ENCODE measurements around the gene OLFML2A. TPM values are rescaled to one million over a fixed set of nuclear protein-coding genes. Genes with fewer than 3 reads are reported as not detected.
A peak's percentile ranks its signal among the peaks of the same experiment; 100 is the strongest.

OLFML2A gene
- total and polyA plus RNA-seq, 2 of the 4 experiments (the other 2 are of a cell fraction) = 2.0 to 5.9 TPM

GRCh38 chr9:124741149-124741548, 35.8 kb upstream of the OLFML2A start:
- H3K4me2 ChIP-seq (ENCODE audit: low read depth, low read length) = no peak overlapping the region
- ATAC-seq (ENCODE audit: low read depth) = no peak
- H2AK9ac ChIP-seq (replicated peaks; ENCODE audit: low read depth, low read length, poor library complexity) = no peak overlapping the region
- H3K27me3 ChIP-seq (ENCODE audit: control insufficient read depth, insufficient read depth, low read length) = no peaks in the 10 kb centered on the region
- H3K9ac ChIP-seq (ENCODE audit: low read depth, low read length) = no peak overlapping the region
- H3K4ac ChIP-seq (ENCODE audit: low read depth, low read length) = no peak overlapping the region
- no TSS peak for BruUV-seq (replicated peaks)
- no peak overlapping the region for H4K8ac ChIP-seq (ENCODE audit: low read depth in 2 of 2, low read length in 2 of 2)
- no peaks in the 10 kb centered on the region for H4K20me1 ChIP-seq (ENCODE audit: insufficient read depth, low read length)
- no peak overlapping the region for H2AK5ac ChIP-seq (ENCODE audit: low read depth, low read length)
- H3K27ac ChIP-seq (ENCODE audit: insufficient read depth, low read length) = no peak overlapping the region
- no peak overlapping the region for H3K56ac ChIP-seq (ENCODE audit: extremely low read depth, insufficient read depth, low read length)
- no peak overlapping the region for H4K91ac ChIP-seq (ENCODE audit: insufficient read depth, low read depth, low read length)
- H3K18ac ChIP-seq (ENCODE audit: low read depth, low read length) = no peak overlapping the region
- H4K5ac ChIP-seq (ENCODE audit: low read depth, low read length) = no peak overlapping the region
- in situ Hi-C loops (cut with MboI; ENCODE audit: low sequenced_read_pairs) (no loop called here), intact Hi-C loops (cut with micrococcal nuclease) (no loop called here), dilution Hi-C loops (cut with HindIII; ENCODE audit: low sequenced_read_pairs, unreplicated experiment) (no loop called here)
- H2AFZ ChIP-seq (replicated peaks; ENCODE audit: low read length, poor library complexity) = no peak overlapping the region
- no peak overlapping the region for H2BK5ac ChIP-seq (ENCODE audit: low read depth, low read length, poor library complexity, severe bottlenecking)
- no peak overlapping the region for H3K4me3 ChIP-seq (ENCODE audit: insufficient read depth, low read depth, low read length)
- no peak overlapping the region for H2BK20ac ChIP-seq (ENCODE audit: low read depth, low read length)
- no peak overlapping the region for H2BK120ac ChIP-seq (ENCODE audit: low read depth, low read length)
- no CpG with 5 or more reads among the region's 4 CpGs for WGBS, 2 experiments (ENCODE audit: extremely low coverage in 2 of 2, insufficient read length in 1 of 2)
- H3K9me1 ChIP-seq (ENCODE audit: insufficient read depth, low read length) = no peaks in the 10 kb centered on the region
- no peaks in the 10 kb centered on the region for H3K36me3 ChIP-seq (ENCODE audit: control insufficient read depth, insufficient read depth, low read length)
- CTCF ChIA-PET = no interaction called here
- H3K9me3 ChIP-seq (ENCODE audit: control insufficient read depth, insufficient read depth, low read length) = no peaks in the 10 kb centered on the region
- TF ChIP-seq CHD1 (IDR thresholded peaks at IDR 0.05; ENCODE audit: low read depth, low read length) = no peak
- TF ChIP-seq MAZ (IDR thresholded peaks at IDR 0.05; ENCODE audit: borderline replicate concordance, low read depth, low read length) = no peak
- peak; percentile 72 for TF ChIP-seq MAFK (IDR thresholded peaks at IDR 0.05; ENCODE audit: low read depth, low read length)
- TF ChIP-seq RAD21 (IDR thresholded peaks at IDR 0.05; ENCODE audit: low read length) = no peak
- H3K23ac ChIP-seq (ENCODE audit: low read depth, low read length) = no peak overlapping the region
- POLR2A ChIA-PET (ENCODE audit: unreplicated experiment) = no interaction called here
- no peak for DNase-seq
- no peaks in the 10 kb centered on the region for H3K79me1 ChIP-seq (ENCODE audit: low read depth in 1 of 2, low read length in 2 of 2)
- no peak overlapping the region for H2BK15ac ChIP-seq (ENCODE audit: low read depth, low read length)
- H3K14ac ChIP-seq (replicated peaks; ENCODE audit: low read depth, low read length) = no peak overlapping the region
- H3K4me1 ChIP-seq (ENCODE audit: control insufficient read depth, insufficient read depth, low read length) = peaks cover 4% of the 10 kb centered on the region; the same call in 1 of the 2 replicates
